Stomach (tissue), 9 donors: Measurements from ENCODE around the gene P2RX1. TPM values are rescaled to one million over a fixed set of nuclear protein-coding genes. Genes with fewer than 3 reads are reported as not detected.
A peak's percentile ranks its signal among the peaks of the same experiment; 100 is the strongest.

Experiments used
- DNase-seq, 2 donors: peaks; one replicate each; pipeline versions ENCODE4 v3.0.0 to v3.0.0-alpha.2; 2013 to 2019
- H3K27ac ChIP-seq, 5 donors: fragments of 200-600 bp in 4 of 5; sonication (generic) in 4 of 5; one replicate each; pipeline ENCODE4 v1.5.1; 2013 to 2019; ENCODE audit warnings: mild to moderate bottlenecking in 1 of 5, moderate library complexity in 1 of 5
- H3K27me3 ChIP-seq, 3 donors: fragments of 200-600 bp; sonication (generic); one replicate each; pipeline ENCODE4 v1.5.1; 2017 to 2019; ENCODE audit warnings: mixed run types in 1 of 3
- H3K36me3 ChIP-seq, 4 donors: fragments of 200-600 bp; sonication (generic); 1 replicate in 3 of 4; 2 replicates in 1 of 4; pipeline ENCODE4 v1.5.1; 2016 to 2019
- H3K4me1 ChIP-seq, 4 donors: fragments of 200-600 bp; sonication (generic); one replicate each; pipeline ENCODE4 v1.5.1; 2016 to 2019
- H3K4me3 ChIP-seq, 4 donors: fragments of 200-600 bp; sonication (generic) in 3 of 4; one replicate each; pipeline ENCODE4 v1.5.1; 2016 to 2019; ENCODE audit warnings: mild to moderate bottlenecking in 1 of 4
- H3K9me3 ChIP-seq, 4 donors: fragments of 200-600 bp; sonication (generic); one replicate each; pipeline ENCODE4 v1.5.1; 2016 to 2019
- EP300 ChIP-seq: sonication (generic); formaldehyde crosslinking; IDR thresholded peaks from one replicate; pipeline ENCODE4 v1.6.1; 2017; ENCODE audit warnings: antibody characterized with exemption
- POLR2A ChIP-seq, 4 donors: fragments of 450-650 bp; IDR thresholded peaks; one replicate each; pipeline ENCODE4 v1.6.1; 2016; ENCODE audit warnings: antibody characterized with exemption in 4 of 4, control low read depth in 2 of 4, mild to moderate bottlenecking in 1 of 4, moderate library complexity in 1 of 4
- POLR2AphosphoS5 ChIP-seq, 3 donors: sonication (generic); formaldehyde crosslinking; IDR thresholded peaks; one replicate each; pipeline ENCODE4 v1.6.1; 2016; ENCODE audit warnings: antibody characterized with exemption in 3 of 3
- WGBS, 5 donors: extraction: QIAGEN DNeasy Blood & Tissue Kit in 3 of 5; methylation state at CpG; one replicate each; pipeline versions ENCODE4 v1.1.5 to v1.1.7; 2013 to 2018; 5-methylcytosine and 5-hydroxymethylcytosine counted together
- intact Hi-C: fragments of 100-400 bp; cut with DNase I; formaldehyde crosslinking; loops from one replicate; pipeline ENCODE4 v1.15.1; 2023; ENCODE audit warnings: low total_unique reads
- polyA plus RNA-seq, 3 donors: library from polyadenylated mRNA; stranded (reverse); fragments of 200-250 nt; gene quantifications; one replicate each; pipeline ENCODE4 v1.2.3, GENCODE V29; 2013
- total RNA-seq, 5 donors: library from RNA; depleted of rRNA; stranded (reverse); fragments of >200 nt; gene quantifications; one replicate each; pipeline versions ENCODE4 v1.1.0 to v1.2.3, GENCODE V29; 2014 to 2016
- TF ChIP-seq, protein P1 (sequence below), 7 experiments: fragments of 450-650 bp in 4 of 7; fragments of 200-600 bp in 3 of 7; sonication (generic) in 3 of 7; IDR thresholded peaks; one replicate each; pipeline ENCODE4 v1.5.1; 2016 to 2019; ENCODE audit warnings: antibody characterized with exemption in 7 of 7, control low read depth in 2 of 7, mild to moderate bottlenecking in 1 of 7
- donor health status: healthy with polysubstance abuse.
- donor health status: Bipolar disorder and iron deficiency.
- donor health status: healthy.

P2RX1 gene
- total and polyA plus RNA-seq, 8 donors, result 0.75 to 13.4 (median 3.0) TPM

DNA sequence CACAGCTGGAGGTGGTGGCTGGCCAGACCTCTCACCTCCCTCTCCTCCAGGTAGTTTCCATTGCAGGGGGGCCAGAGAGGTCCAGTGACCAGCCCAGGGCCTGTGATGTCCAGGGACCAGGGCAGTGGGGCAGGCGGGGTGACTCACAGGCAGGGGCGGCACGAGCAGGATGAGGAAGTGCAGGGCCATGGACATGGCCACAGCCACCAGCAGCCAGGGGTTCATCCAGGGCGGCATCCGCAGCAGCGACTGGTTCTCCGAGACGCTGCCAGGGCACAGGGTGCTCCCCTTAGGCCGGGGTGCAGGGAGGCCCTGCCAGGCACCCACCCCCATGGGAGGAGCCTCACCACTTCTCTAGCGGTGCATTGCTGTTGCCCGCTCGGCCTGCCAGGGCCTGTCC lies 12.9 kb upstream of the P2RX1 start:
- Histone ChIP-seq H3K27ac (no peak overlapping the region), H3K9me3 (no peaks in the 10 kb centered on the region), H3K27me3 (no peaks in the 10 kb centered on the region), H3K4me3 (no peak overlapping the region), H3K4me1 (peaks cover 0 to 10% (median 8%) of the 10 kb centered on the region in 4 donors), H3K36me3 (peaks cover 5 to 83% (median 64%) of the 10 kb centered on the region in 4 donors)
- DNase-seq, result no peak
- TF ChIP-seq, protein P1, sequence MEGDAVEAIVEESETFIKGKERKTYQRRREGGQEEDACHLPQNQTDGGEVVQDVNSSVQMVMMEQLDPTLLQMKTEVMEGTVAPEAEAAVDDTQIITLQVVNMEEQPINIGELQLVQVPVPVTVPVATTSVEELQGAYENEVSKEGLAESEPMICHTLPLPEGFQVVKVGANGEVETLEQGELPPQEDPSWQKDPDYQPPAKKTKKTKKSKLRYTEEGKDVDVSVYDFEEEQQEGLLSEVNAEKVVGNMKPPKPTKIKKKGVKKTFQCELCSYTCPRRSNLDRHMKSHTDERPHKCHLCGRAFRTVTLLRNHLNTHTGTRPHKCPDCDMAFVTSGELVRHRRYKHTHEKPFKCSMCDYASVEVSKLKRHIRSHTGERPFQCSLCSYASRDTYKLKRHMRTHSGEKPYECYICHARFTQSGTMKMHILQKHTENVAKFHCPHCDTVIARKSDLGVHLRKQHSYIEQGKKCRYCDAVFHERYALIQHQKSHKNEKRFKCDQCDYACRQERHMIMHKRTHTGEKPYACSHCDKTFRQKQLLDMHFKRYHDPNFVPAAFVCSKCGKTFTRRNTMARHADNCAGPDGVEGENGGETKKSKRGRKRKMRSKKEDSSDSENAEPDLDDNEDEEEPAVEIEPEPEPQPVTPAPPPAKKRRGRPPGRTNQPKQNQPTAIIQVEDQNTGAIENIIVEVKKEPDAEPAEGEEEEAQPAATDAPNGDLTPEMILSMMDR (IDR thresholded peaks at IDR 0.05), result no peak
- no peak for TF ChIP-seq POLR2A (IDR thresholded peaks at IDR 0.05)
- no peak for TF ChIP-seq POLR2AphosphoS5 (IDR thresholded peaks at IDR 0.05)
- TF ChIP-seq EP300, result no peak
- intact Hi-C loops, result no loop called here
- 81 to 89% (median 87%) methylated on average over 4 to 12 of the region's 12 CpGs for WGBS, 5 donors

GRCh38 chr17:3928406-3928805 lies 12.1 kb upstream of the P2RX1 start:
- Histone ChIP-seq H3K4me3 (no peak overlapping the region), H3K36me3 (peaks cover 5 to 83% (median 63%) of the 10 kb centered on the region in 4 donors), H3K9me3 (no peaks in the 10 kb centered on the region), H3K27me3 (no peaks in the 10 kb centered on the region), H3K4me1 (peaks cover 0 to 10% (median 8%) of the 10 kb centered on the region in 4 donors), H3K27ac (no peak overlapping the region)
- 91 to 97% (median 94%) methylated on average over 13 to 16 of the region's 16 CpGs for WGBS, 5 donors
- no peak for TF ChIP-seq POLR2A (IDR thresholded peaks at IDR 0.05)
- no peak for TF ChIP-seq EP300
- TF ChIP-seq POLR2AphosphoS5 (IDR thresholded peaks at IDR 0.05), result no peak
- TF ChIP-seq, protein P1 (IDR thresholded peaks at IDR 0.05), result no peak
- no peak for DNase-seq
- intact Hi-C loops, result no loop called here

- TF ChIP-seq, protein P1 (IDR thresholded peaks at IDR 0.05), result no peak
- TF ChIP-seq POLR2A (IDR thresholded peaks at IDR 0.05), result no peak
- TF ChIP-seq EP300, result no peak
- no peak for TF ChIP-seq POLR2AphosphoS5 (IDR thresholded peaks at IDR 0.05)
- Histone ChIP-seq H3K27me3 (no peaks in the 10 kb centered on the region), H3K36me3 (peaks cover 5 to 76% (median 59%) of the 10 kb centered on the region in 4 donors), H3K9me3 (no peaks in the 10 kb centered on the region), H3K27ac (no peak overlapping the region), H3K4me3 (no peak overlapping the region), H3K4me1 (peaks cover 0 to 10% (median 8%) of the 10 kb centered on the region in 4 donors)
- intact Hi-C loops, result no loop called here
- 78 to 84% (median 78%) methylated on average over 8 to 15 of the region's 15 CpGs for WGBS, 5 donors
- peak in 1 of 2 donors; percentile 58 for DNase-seq
Observed at GRCh38 chr17:3927628-3928340, 11.5 kb upstream of the P2RX1 start.

- H3K27ac ChIP-seq, result no peak overlapping the region
- peaks cover 5 to 69% (median 56%) of the 10 kb centered on the region in 4 donors for H3K36me3 ChIP-seq
- peaks cover 0 to 10% (median 8%) of the 10 kb centered on the region in 4 donors for H3K4me1 ChIP-seq
- H3K9me3 ChIP-seq, result no peaks in the 10 kb centered on the region
- DNase-seq, result peak in 1 of 2 donors; percentile 58
- H3K4me3 ChIP-seq, result no peak overlapping the region
- 84 to 88% (median 87%) methylated on average over 14 to 16 of the region's 16 CpGs for WGBS, 5 donors
- TF ChIP-seq, protein P1 (IDR thresholded peaks at IDR 0.05), result no peak
- TF ChIP-seq POLR2A (IDR thresholded peaks at IDR 0.05), result no peak
- no peak for TF ChIP-seq POLR2AphosphoS5 (IDR thresholded peaks at IDR 0.05)
- no peak for TF ChIP-seq EP300
- intact Hi-C loops, result no loop called here
- no peaks in the 10 kb centered on the region for H3K27me3 ChIP-seq
Observed at GRCh38 chr17:3926860-3927627, 10.8 kb upstream of the P2RX1 start.
